ENCODE measurements around the gene PCYT2.

PCYT2 gene

GRCh38 chr17:81866440-81867169 is 44.6 kb downstream of the PCYT2 start:
- Histone ChIP-seq H3K4me3 (ENCODE audit: low read depth, low read length) (no peak overlapping the region), H3K4me1 (ENCODE audit: control insufficient read depth, insufficient read depth, low read length) (no peaks in the 10 kb centered on the region), H3K9ac (ENCODE audit: low read depth, low read length) (peak overlapping the region; percentile 54), H3K27me3 (ENCODE audit: control insufficient read depth, insufficient read depth, low read length) (no peaks in the 10 kb centered on the region), H3K9me3 (ENCODE audit: control insufficient read depth, insufficient read depth, low read length) (no peaks in the 10 kb centered on the region), H3K36me3 (ENCODE audit: control insufficient read depth, insufficient read depth, low read length) (peaks cover 34% of the 10 kb centered on the region)

- H3K9ac ChIP-seq (ENCODE audit: low read depth, low read length), result no peak overlapping the region
- H3K4me1 ChIP-seq (ENCODE audit: control insufficient read depth, insufficient read depth, low read length), result no peaks in the 10 kb centered on the region
- H3K4me3 ChIP-seq (ENCODE audit: low read depth, low read length), result no peak overlapping the region
- H3K36me3 ChIP-seq (ENCODE audit: control insufficient read depth, insufficient read depth, low read length), result peaks cover 34% of the 10 kb centered on the region
- H3K27me3 ChIP-seq (ENCODE audit: control insufficient read depth, insufficient read depth, low read length), result no peaks in the 10 kb centered on the region
- H3K9me3 ChIP-seq (ENCODE audit: control insufficient read depth, insufficient read depth, low read length), result no peaks in the 10 kb centered on the region
Observed at GRCh38 chr17:81865733-81866439, 45.3 kb downstream of the PCYT2 start.

GRCh38 chr17:81865358-81865732 is 45.9 kb downstream of the PCYT2 start:
- H3K4me1 ChIP-seq (ENCODE audit: control insufficient read depth, insufficient read depth, low read length), result no peaks in the 10 kb centered on the region
- H3K9me3 ChIP-seq (ENCODE audit: control insufficient read depth, insufficient read depth, low read length), result no peaks in the 10 kb centered on the region
- H3K27me3 ChIP-seq (ENCODE audit: control insufficient read depth, insufficient read depth, low read length), result no peaks in the 10 kb centered on the region
- H3K36me3 ChIP-seq (ENCODE audit: control insufficient read depth, insufficient read depth, low read length), result peaks cover 34% of the 10 kb centered on the region
- H3K4me3 ChIP-seq (ENCODE audit: low read depth, low read length), result no peak overlapping the region
- no peak overlapping the region for H3K9ac ChIP-seq (ENCODE audit: low read depth, low read length)

- Histone ChIP-seq H3K27me3 (ENCODE audit: control insufficient read depth, insufficient read depth, low read length) (no peaks in the 10 kb centered on the region), H3K9me3 (ENCODE audit: control insufficient read depth, insufficient read depth, low read length) (no peaks in the 10 kb centered on the region), H3K4me1 (ENCODE audit: control insufficient read depth, insufficient read depth, low read length) (peaks cover 5% of the 10 kb centered on the region), H3K4me3 (ENCODE audit: low read depth, low read length) (no peak overlapping the region), H3K9ac (ENCODE audit: low read depth, low read length) (no peak overlapping the region), H3K36me3 (ENCODE audit: control insufficient read depth, insufficient read depth, low read length) (peaks cover 35% of the 10 kb centered on the region)
Observed at GRCh38 chr17:81863833-81864768, 47.1 kb downstream of the PCYT2 start.

GRCh38 chr17:81863123-81863675 is 48.0 kb downstream of the PCYT2 start:
- Histone ChIP-seq H3K4me3 (ENCODE audit: low read depth, low read length) (peak overlapping the region; percentile 15), H3K36me3 (ENCODE audit: control insufficient read depth, insufficient read depth, low read length) (peaks cover 37% of the 10 kb centered on the region), H3K9ac (ENCODE audit: low read depth, low read length) (no peak overlapping the region), H3K27me3 (ENCODE audit: control insufficient read depth, insufficient read depth, low read length) (no peaks in the 10 kb centered on the region), H3K9me3 (ENCODE audit: control insufficient read depth, insufficient read depth, low read length) (no peaks in the 10 kb centered on the region), H3K4me1 (ENCODE audit: control insufficient read depth, insufficient read depth, low read length) (peaks cover 5% of the 10 kb centered on the region)

GRCh38 chr17:81860756-81861568 is 50.2 kb downstream of the PCYT2 start:
- peaks cover 5% of the 10 kb centered on the region for H3K4me1 ChIP-seq (ENCODE audit: control insufficient read depth, insufficient read depth, low read length)
- peak overlapping the region; percentile 97 for H3K9ac ChIP-seq (ENCODE audit: low read depth, low read length)
- no peaks in the 10 kb centered on the region for H3K27me3 ChIP-seq (ENCODE audit: control insufficient read depth, insufficient read depth, low read length)
- H3K9me3 ChIP-seq (ENCODE audit: control insufficient read depth, insufficient read depth, low read length), result no peaks in the 10 kb centered on the region
- H3K4me3 ChIP-seq (ENCODE audit: low read depth, low read length), result peak overlapping the region; percentile 88
- H3K36me3 ChIP-seq (ENCODE audit: control insufficient read depth, insufficient read depth, low read length), result peaks cover 37% of the 10 kb centered on the region

GRCh38 chr17:81859906-81860755 is 51.1 kb downstream of the PCYT2 start, which contains the start of gene P4HB:
Gene P4HB, minus strand, starts transcription at chr17:81860535. Its CDS starts 64 bp downstream, at chr17:81860471.
- no peaks in the 10 kb centered on the region for H3K27me3 ChIP-seq (ENCODE audit: control insufficient read depth, insufficient read depth, low read length)
- peaks cover 38% of the 10 kb centered on the region for H3K36me3 ChIP-seq (ENCODE audit: control insufficient read depth, insufficient read depth, low read length)
- H3K4me3 ChIP-seq (ENCODE audit: low read depth, low read length), result peak within 1 kb of the TSS; percentile 88
- peak within 1 kb of the TSS; percentile 97 for H3K9ac ChIP-seq (ENCODE audit: low read depth, low read length)
- no peaks in the 10 kb centered on the region for H3K9me3 ChIP-seq (ENCODE audit: control insufficient read depth, insufficient read depth, low read length)
- peaks cover 5% of the 10 kb centered on the region for H3K4me1 ChIP-seq (ENCODE audit: control insufficient read depth, insufficient read depth, low read length)

GRCh38 chr17:81858967-81859905 is 52.0 kb downstream of the PCYT2 start:
- H3K27me3 ChIP-seq (ENCODE audit: control insufficient read depth, insufficient read depth, low read length), result no peaks in the 10 kb centered on the region
- H3K9ac ChIP-seq (ENCODE audit: low read depth, low read length), result peak overlapping the region; percentile 87
- H3K4me1 ChIP-seq (ENCODE audit: control insufficient read depth, insufficient read depth, low read length), result peaks cover 5% of the 10 kb centered on the region
- peaks cover 44% of the 10 kb centered on the region for H3K36me3 ChIP-seq (ENCODE audit: control insufficient read depth, insufficient read depth, low read length)
- H3K4me3 ChIP-seq (ENCODE audit: low read depth, low read length), result peak overlapping the region; percentile 61
- no peaks in the 10 kb centered on the region for H3K9me3 ChIP-seq (ENCODE audit: control insufficient read depth, insufficient read depth, low read length)

- H3K36me3 ChIP-seq (ENCODE audit: control insufficient read depth, insufficient read depth, low read length), result peaks cover 49% of the 10 kb centered on the region
- no peak overlapping the region for H3K9ac ChIP-seq (ENCODE audit: low read depth, low read length)
- H3K4me3 ChIP-seq (ENCODE audit: low read depth, low read length), result peak overlapping the region; percentile 61
- H3K9me3 ChIP-seq (ENCODE audit: control insufficient read depth, insufficient read depth, low read length), result no peaks in the 10 kb centered on the region
- H3K4me1 ChIP-seq (ENCODE audit: control insufficient read depth, insufficient read depth, low read length), result peaks cover 5% of the 10 kb centered on the region
- H3K27me3 ChIP-seq (ENCODE audit: control insufficient read depth, insufficient read depth, low read length), result no peaks in the 10 kb centered on the region
Observed at GRCh38 chr17:81858170-81858966, 52.8 kb downstream of the PCYT2 start.
